ENCODE measurements around the gene TWF2.

DNA sequence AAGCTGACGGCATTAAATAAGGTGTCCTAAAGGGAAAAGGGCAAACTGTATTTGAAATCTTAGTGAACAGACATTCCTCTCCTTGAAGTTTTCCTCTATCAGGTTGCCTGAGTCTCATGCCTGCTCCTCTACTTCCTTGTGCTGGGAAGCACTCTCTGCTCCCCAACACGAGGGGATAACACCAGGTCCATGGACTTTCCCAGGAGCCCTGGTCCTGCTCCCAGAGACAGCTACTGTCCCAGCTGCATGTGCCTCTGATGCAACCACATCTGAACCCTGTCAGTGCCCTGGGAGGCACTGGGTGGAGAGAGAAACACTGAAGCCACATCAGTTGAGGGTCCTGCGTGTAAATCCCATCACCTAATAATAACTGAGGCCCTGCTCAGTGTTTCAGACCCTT, 20.9 kb downstream of the TWF2 start:
- TF ChIP-seq EZH2 (IDR thresholded peaks at IDR 0.05) (no peak), POLR2AphosphoS5 (IDR thresholded peaks at IDR 0.05; ENCODE audit: borderline replicate concordance, low read depth, low read length) (no peak), FOXP2 (optimal IDR thresholded peaks at IDR 0.05; ENCODE audit: control extremely low read depth, extremely low read length, insufficient read depth) (no peak)

Data from SK-N-MC (cell line).